HUES64 (cell line): ENCODE data around the gene CDH11.

Experiments used
- H3K27ac ChIP-seq: 2 replicates; pipeline ENCODE4 v1.7.0; 2013; ENCODE audit warnings: low read depth, low read length, inconsistent platforms
- H3K27me3 ChIP-seq: 2 replicates; pipeline ENCODE4 v1.6.1; 2013; ENCODE audit warnings: mild to moderate bottlenecking, low read length; ENCODE audit not compliant: insufficient read depth
- H3K36me3 ChIP-seq: 2 replicates; pipeline ENCODE4 v1.6.1; 2013; ENCODE audit warnings: mild to moderate bottlenecking, low read length; ENCODE audit not compliant: insufficient read depth
- H3K4me1 ChIP-seq: 2 replicates; pipeline ENCODE4 v1.6.1; 2013; ENCODE audit warnings: mild to moderate bottlenecking, low read length, moderate library complexity; ENCODE audit not compliant: insufficient read depth
- H3K4me3 ChIP-seq: 2 replicates; pipeline ENCODE4 v1.5.1; 2013; ENCODE audit warnings: mild to moderate bottlenecking, low read length, moderate library complexity
- H3K9ac ChIP-seq: 2 replicates; pipeline ENCODE4 v1.6.1; 2013; ENCODE audit warnings: mild to moderate bottlenecking, low read depth, low read length
- H3K9me3 ChIP-seq: 2 replicates; pipeline ENCODE4 v1.6.1; 2013; ENCODE audit warnings: low read depth, low read length; ENCODE audit not compliant: insufficient read depth
- WGBS: fragments of 150-250, 120-280 bp; methylation state at CpG from one replicate; pipeline ENCODE4 v1.1.7; 2013; ENCODE audit warnings: missing lambda C conversion rate; 5-methylcytosine and 5-hydroxymethylcytosine counted together

CDH11 gene

GRCh38 chr16:65068151-65068740 is 53.6 kb downstream of the CDH11 start:
- Histone ChIP-seq H3K36me3 (no peaks in the 10 kb centered on the region), H3K9me3 (no peaks in the 10 kb centered on the region)

GRCh38 chr16:65066651-65067050 is 55.2 kb downstream of the CDH11 start:
- H3K27me3 ChIP-seq, result no peaks in the 10 kb centered on the region
- H3K4me1 ChIP-seq, result peaks cover 19% of the 10 kb centered on the region
- 91% methylated on average over 1 of the region's 1 CpG for WGBS
- no peaks in the 10 kb centered on the region for H3K9me3 ChIP-seq
- no peak overlapping the region for H3K27ac ChIP-seq
- H3K9ac ChIP-seq, result no peak overlapping the region
- no peak overlapping the region for H3K4me3 ChIP-seq
- H3K36me3 ChIP-seq, result no peaks in the 10 kb centered on the region

More at GRCh38 chr16:65068151-65068740, 53.6 kb downstream of the CDH11 start:
- Histone ChIP-seq H3K4me1 (peaks cover 19% of the 10 kb centered on the region), H3K27ac (no peak overlapping the region), H3K27me3 (no peaks in the 10 kb centered on the region), H3K9ac (no peak overlapping the region), H3K4me3 (no peak overlapping the region)
- 83% methylated on average over 5 of the region's 5 CpGs for WGBS

- Histone ChIP-seq H3K4me1 (peaks cover 14% of the 10 kb centered on the region), H3K4me3 (no peak overlapping the region), H3K9ac (no peak overlapping the region), H3K27ac (no peak overlapping the region), H3K36me3 (no peaks in the 10 kb centered on the region), H3K9me3 (no peaks in the 10 kb centered on the region), H3K27me3 (no peaks in the 10 kb centered on the region)
- 90% methylated on average over 6 of the region's 7 CpGs for WGBS
Observed at GRCh38 chr16:65065031-65065430, 56.8 kb downstream of the CDH11 start.

GRCh38 chr16:65064131-65064530 is 57.7 kb downstream of the CDH11 start:
- Histone ChIP-seq H3K27ac (no peak overlapping the region), H3K36me3 (no peaks in the 10 kb centered on the region), H3K9ac (no peak overlapping the region), H3K27me3 (no peaks in the 10 kb centered on the region), H3K9me3 (no peaks in the 10 kb centered on the region), H3K4me1 (peaks cover 10% of the 10 kb centered on the region), H3K4me3 (no peak overlapping the region)
- 98% methylated on average over 2 of the region's 2 CpGs for WGBS

GRCh38 chr16:65062736-65063583 is 58.9 kb downstream of the CDH11 start:
- no peak overlapping the region for H3K9ac ChIP-seq
- H3K9me3 ChIP-seq, result no peaks in the 10 kb centered on the region
- H3K4me3 ChIP-seq, result no peak overlapping the region
- WGBS, result 93% methylated on average over 7 of the region's 8 CpGs
- H3K4me1 ChIP-seq, result no peaks in the 10 kb centered on the region
- H3K27ac ChIP-seq, result no peak overlapping the region
- H3K27me3 ChIP-seq, result no peaks in the 10 kb centered on the region
- no peaks in the 10 kb centered on the region for H3K36me3 ChIP-seq

GRCh38 chr16:65061935-65062518 is 59.8 kb downstream of the CDH11 start:
- Histone ChIP-seq H3K4me3 (no peak overlapping the region), H3K27me3 (no peaks in the 10 kb centered on the region), H3K36me3 (no peaks in the 10 kb centered on the region), H3K9ac (no peak overlapping the region), H3K4me1 (no peaks in the 10 kb centered on the region), H3K27ac (no peak overlapping the region), H3K9me3 (no peaks in the 10 kb centered on the region)
- 94% methylated on average over 5 of the region's 5 CpGs for WGBS

GRCh38 chr16:65061263-65061662 is 60.6 kb downstream of the CDH11 start:
- Histone ChIP-seq H3K4me3 (no peak overlapping the region), H3K9me3 (no peaks in the 10 kb centered on the region), H3K9ac (no peak overlapping the region), H3K27ac (no peak overlapping the region), H3K27me3 (no peaks in the 10 kb centered on the region), H3K4me1 (no peaks in the 10 kb centered on the region), H3K36me3 (no peaks in the 10 kb centered on the region)
- WGBS, result no CpG with 5 or more reads among the region's 3 CpGs

GRCh38 chr16:65059406-65059980 is 62.4 kb downstream of the CDH11 start:
- Histone ChIP-seq H3K9ac (no peak overlapping the region), H3K27ac (no peak overlapping the region), H3K4me1 (no peaks in the 10 kb centered on the region), H3K4me3 (no peak overlapping the region), H3K36me3 (no peaks in the 10 kb centered on the region), H3K9me3 (no peaks in the 10 kb centered on the region), H3K27me3 (no peaks in the 10 kb centered on the region)
- 93% methylated on average over 15 of the region's 15 CpGs for WGBS

- Histone ChIP-seq H3K9ac (no peak overlapping the region), H3K4me1 (no peaks in the 10 kb centered on the region), H3K27me3 (no peaks in the 10 kb centered on the region), H3K9me3 (no peaks in the 10 kb centered on the region), H3K36me3 (no peaks in the 10 kb centered on the region; the same call in 1 of the 2 replicates), H3K27ac (no peak overlapping the region), H3K4me3 (no peak overlapping the region)
- 97% methylated on average over 3 of the region's 3 CpGs for WGBS
Observed at GRCh38 chr16:65057184-65057583, 64.7 kb downstream of the CDH11 start.

GRCh38 chr16:65054457-65054856 is 67.4 kb downstream of the CDH11 start:
- H3K36me3 ChIP-seq, result no peaks in the 10 kb centered on the region; the same call in 1 of the 2 replicates
- no CpG with 5 or more reads among the region's 1 CpG for WGBS

GRCh38 chr16:65049679-65050078 is 72.2 kb downstream of the CDH11 start:
- Histone ChIP-seq H3K4me3 (no peak overlapping the region), H3K27ac (no peak overlapping the region), H3K9ac (no peak overlapping the region), H3K4me1 (no peaks in the 10 kb centered on the region), H3K36me3 (no peaks in the 10 kb centered on the region; the same call in 1 of the 2 replicates), H3K27me3 (no peaks in the 10 kb centered on the region), H3K9me3 (no peaks in the 10 kb centered on the region)
- WGBS, result 88% methylated on average over 3 of the region's 3 CpGs

More at GRCh38 chr16:65054457-65054856, 67.4 kb downstream of the CDH11 start:
- Histone ChIP-seq H3K27ac (no peak overlapping the region), H3K9ac (no peak overlapping the region), H3K4me1 (no peaks in the 10 kb centered on the region), H3K27me3 (no peaks in the 10 kb centered on the region), H3K9me3 (no peaks in the 10 kb centered on the region), H3K4me3 (no peak overlapping the region)
